ENCODE results near the gene TEX9. TPM values are rescaled to one million over a fixed set of nuclear protein-coding genes. Genes with fewer than 3 reads are reported as not detected.
"Not testable (repeated sequence)": the region's sequence is repeated elsewhere in the genome, so short reads cannot be mapped to it uniquely, and the experiment has no call there.

TEX9 gene
- 1 to 10 TPM; 1.9 to 4.3 (median 2.6) TPM for polyA plus RNA-seq (ENCODE audit: insufficient read length in 10 of 10)
- long read RNA-seq, donor 1 = 0 reads
- long read RNA-seq, donor 2, partial matches to known transcripts = 13 of 13 reads
- long read RNA-seq, donor 2, other reads (novel, unspliced or antisense) = 0 of 13 reads
- long read RNA-seq, donor 3 = 0 reads
- long read RNA-seq, donor 4, partial matches to known transcripts = 5 of 5 reads
- long read RNA-seq, donor 4, other reads (novel, unspliced or antisense) = 0 of 5 reads
- long read RNA-seq, donor 5, partial matches to known transcripts = 7 of 7 reads
- long read RNA-seq, donor 5, other reads (novel, unspliced or antisense) = 0 of 7 reads
- long read RNA-seq, donor 6 = 0 reads
- long read RNA-seq, donor 7 = 0 reads
- long read RNA-seq, donor 8 = 0 reads
- long read RNA-seq, donor 9 = 0 reads

GRCh38 chr15:56365075-56365711 lies at the start of gene TEX9:
Gene TEX9, plus strand, starts transcription at chr15:56365426. Its CDS starts 25 bp downstream, at chr15:56365451.
- peak; percentile 81 to 96 (median 92) for DNase-seq

- DNase-seq = not testable (repeated sequence)
Observed at GRCh38 chr15:56316561-56316960, 48.7 kb upstream of the TEX9 start.

- no peak for DNase-seq
Observed at GRCh38 chr15:56320316-56320715, 44.9 kb upstream of the TEX9 start.

- no peak for DNase-seq
Observed at GRCh38 chr15:56320861-56321260, 44.4 kb upstream of the TEX9 start.

GRCh38 chr15:56322444-56322843 lies 42.8 kb upstream of the TEX9 start:
- no peak for DNase-seq

- no peak for DNase-seq
Observed at GRCh38 chr15:56323435-56323834, 41.8 kb upstream of the TEX9 start.

GRCh38 chr15:56325186-56325585 lies 40.0 kb upstream of the TEX9 start:
- no peak for DNase-seq

- no peak for DNase-seq
Observed at GRCh38 chr15:56327721-56328502, 37.3 kb upstream of the TEX9 start.

GRCh38 chr15:56337084-56337725 lies 28.0 kb upstream of the TEX9 start:
- DNase-seq = no peak

GRCh38 chr15:56339594-56339993 lies 25.6 kb upstream of the TEX9 start:
- no peak for DNase-seq

GRCh38 chr15:56341201-56341600 lies 24.0 kb upstream of the TEX9 start:
- no peak for DNase-seq

- DNase-seq = no peak
Observed at GRCh38 chr15:56342653-56343052, 22.6 kb upstream of the TEX9 start.

- DNase-seq = no peak
Observed at GRCh38 chr15:56343879-56344278, 21.3 kb upstream of the TEX9 start.

GRCh38 chr15:56344336-56344735 lies 20.9 kb upstream of the TEX9 start:
- DNase-seq = no peak

- DNase-seq = no peak
Observed at GRCh38 chr15:56346414-56346813, 18.8 kb upstream of the TEX9 start.

GRCh38 chr15:56349554-56349953 lies 15.7 kb upstream of the TEX9 start:
- DNase-seq = no peak

GRCh38 chr15:56351353-56351752 lies 13.9 kb upstream of the TEX9 start:
- DNase-seq = no peak

GRCh38 chr15:56351957-56352506 lies 13.2 kb upstream of the TEX9 start:
- DNase-seq = no peak

GRCh38 chr15:56353119-56353518 lies 12.1 kb upstream of the TEX9 start:
- no peak for DNase-seq

GRCh38 chr15:56353740-56354139 lies 11.5 kb upstream of the TEX9 start:
- DNase-seq = no peak

GRCh38 chr15:56356616-56357015 lies 8.6 kb upstream of the TEX9 start:
- peak in 1 of 3 donors; percentile 24 for DNase-seq

GRCh38 chr15:56358604-56359003 lies 6.6 kb upstream of the TEX9 start:
- no peak for DNase-seq
